ENCODE measurements around the gene LHFPL6.

The LHFPL6 gene

DNA sequence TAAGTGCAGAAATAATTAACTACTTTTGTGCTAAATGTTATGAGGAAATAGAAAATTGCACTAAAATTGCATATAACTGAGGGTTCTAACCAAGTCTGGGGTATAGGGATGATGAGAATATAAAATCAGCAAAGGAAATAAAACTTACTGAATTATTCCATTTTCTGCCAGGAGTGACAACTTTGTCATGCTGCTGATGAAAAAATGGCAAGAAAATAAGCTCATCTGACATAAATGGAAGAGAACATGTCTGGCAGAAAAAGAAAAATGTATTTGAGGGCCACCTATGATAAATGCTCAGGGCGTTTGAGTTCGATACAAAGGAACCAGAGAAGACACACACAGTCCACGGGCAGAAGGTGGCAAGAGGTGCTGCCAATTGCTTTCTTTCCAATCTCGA is 78.2 kb downstream of the LHFPL6 start:
- in situ Hi-C loops (cut with HindIII; ENCODE audit: low sequenced_read_pairs), result no loop called here
- DNase-seq (ENCODE audit: low read depth), result no peak
- TF ChIP-seq, protein P1, sequence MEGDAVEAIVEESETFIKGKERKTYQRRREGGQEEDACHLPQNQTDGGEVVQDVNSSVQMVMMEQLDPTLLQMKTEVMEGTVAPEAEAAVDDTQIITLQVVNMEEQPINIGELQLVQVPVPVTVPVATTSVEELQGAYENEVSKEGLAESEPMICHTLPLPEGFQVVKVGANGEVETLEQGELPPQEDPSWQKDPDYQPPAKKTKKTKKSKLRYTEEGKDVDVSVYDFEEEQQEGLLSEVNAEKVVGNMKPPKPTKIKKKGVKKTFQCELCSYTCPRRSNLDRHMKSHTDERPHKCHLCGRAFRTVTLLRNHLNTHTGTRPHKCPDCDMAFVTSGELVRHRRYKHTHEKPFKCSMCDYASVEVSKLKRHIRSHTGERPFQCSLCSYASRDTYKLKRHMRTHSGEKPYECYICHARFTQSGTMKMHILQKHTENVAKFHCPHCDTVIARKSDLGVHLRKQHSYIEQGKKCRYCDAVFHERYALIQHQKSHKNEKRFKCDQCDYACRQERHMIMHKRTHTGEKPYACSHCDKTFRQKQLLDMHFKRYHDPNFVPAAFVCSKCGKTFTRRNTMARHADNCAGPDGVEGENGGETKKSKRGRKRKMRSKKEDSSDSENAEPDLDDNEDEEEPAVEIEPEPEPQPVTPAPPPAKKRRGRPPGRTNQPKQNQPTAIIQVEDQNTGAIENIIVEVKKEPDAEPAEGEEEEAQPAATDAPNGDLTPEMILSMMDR (IDR thresholded peaks at IDR 0.05; ENCODE audit: low read depth, low read length, missing control alignments), result no peak
- no peak overlapping the region for H3K4me3 ChIP-seq (ENCODE audit: low read depth, low read length)

DNA sequence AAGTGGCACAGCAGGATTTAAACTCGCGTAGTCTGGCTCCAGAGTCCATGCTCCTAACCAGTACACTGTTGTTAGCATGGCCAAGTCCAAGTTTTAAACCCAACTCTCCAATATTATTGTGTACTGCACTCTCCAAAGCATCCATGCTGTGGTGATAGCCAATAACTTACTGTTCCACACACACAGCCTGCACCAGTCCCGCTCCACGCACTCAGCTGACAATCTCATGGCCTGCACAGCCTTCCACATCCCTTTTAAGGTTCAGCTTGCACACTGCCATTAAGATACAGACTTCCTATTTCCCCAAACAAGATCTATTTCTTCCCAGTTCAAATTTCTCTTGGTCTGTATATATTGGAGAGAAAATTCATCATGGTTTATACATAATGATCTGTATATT is 80.7 kb downstream of the LHFPL6 start:
- in situ Hi-C loops (cut with HindIII; ENCODE audit: low sequenced_read_pairs), result no loop called here
- TF ChIP-seq, protein P1 (IDR thresholded peaks at IDR 0.05; ENCODE audit: low read depth, low read length, missing control alignments), result no peak

DNA sequence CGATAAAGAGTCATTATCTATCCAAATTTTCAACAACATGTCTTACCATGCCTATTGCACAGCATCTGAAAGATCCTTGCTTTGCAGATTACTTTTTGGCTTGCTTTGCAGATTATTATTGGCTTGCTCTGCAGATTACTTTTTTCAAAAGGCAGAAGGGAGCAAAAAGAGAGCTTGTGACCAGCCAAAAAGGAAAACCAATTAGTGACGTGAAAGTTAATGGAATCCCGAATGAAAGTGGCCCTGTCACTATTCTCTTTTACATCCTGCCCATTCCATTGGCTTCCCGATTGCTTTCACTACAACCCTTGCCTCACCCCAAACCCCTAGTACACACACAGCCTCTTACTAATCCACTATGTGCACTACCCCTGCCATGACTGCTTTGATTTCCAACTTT is 81.3 kb downstream of the LHFPL6 start:
- no peak for DNase-seq (ENCODE audit: low read depth)
- no peak overlapping the region for H3K4me3 ChIP-seq (ENCODE audit: low read depth, low read length)
- TF ChIP-seq, protein P1 (IDR thresholded peaks at IDR 0.05; ENCODE audit: low read depth, low read length, missing control alignments), result no peak
- in situ Hi-C loops (cut with HindIII; ENCODE audit: low sequenced_read_pairs), result no loop called here

More for the DNA sequence above, 80.7 kb downstream of the LHFPL6 start:
- H3K4me3 ChIP-seq (ENCODE audit: low read depth, low read length), result no peak overlapping the region
- no peak for DNase-seq (ENCODE audit: low read depth)

DNA sequence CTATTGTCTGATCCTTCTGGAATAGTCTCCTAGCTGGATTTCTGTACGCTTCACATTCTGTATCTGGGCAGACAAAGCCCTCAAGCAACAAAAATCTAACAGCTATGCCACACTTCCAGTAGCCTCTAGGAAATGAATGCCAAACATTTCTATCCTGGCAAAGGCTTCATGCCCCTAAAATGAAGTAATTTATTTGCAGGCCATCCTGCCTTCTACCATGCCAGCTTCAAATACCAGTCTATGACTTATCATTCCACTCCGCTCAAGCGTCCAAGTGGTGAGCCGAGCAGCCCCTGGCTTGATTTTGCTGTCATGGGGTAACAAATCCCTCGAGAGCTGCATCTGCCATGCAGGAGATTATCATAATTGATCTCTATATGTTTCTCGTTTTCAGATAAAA is 86.9 kb downstream of the LHFPL6 start:
- in situ Hi-C loops (cut with HindIII; ENCODE audit: low sequenced_read_pairs), result no loop called here
- H3K4me3 ChIP-seq (ENCODE audit: low read depth, low read length), result no peak overlapping the region
- DNase-seq (ENCODE audit: low read depth), result no peak
- TF ChIP-seq, protein P1 (IDR thresholded peaks at IDR 0.05; ENCODE audit: low read depth, low read length, missing control alignments), result no peak

DNA sequence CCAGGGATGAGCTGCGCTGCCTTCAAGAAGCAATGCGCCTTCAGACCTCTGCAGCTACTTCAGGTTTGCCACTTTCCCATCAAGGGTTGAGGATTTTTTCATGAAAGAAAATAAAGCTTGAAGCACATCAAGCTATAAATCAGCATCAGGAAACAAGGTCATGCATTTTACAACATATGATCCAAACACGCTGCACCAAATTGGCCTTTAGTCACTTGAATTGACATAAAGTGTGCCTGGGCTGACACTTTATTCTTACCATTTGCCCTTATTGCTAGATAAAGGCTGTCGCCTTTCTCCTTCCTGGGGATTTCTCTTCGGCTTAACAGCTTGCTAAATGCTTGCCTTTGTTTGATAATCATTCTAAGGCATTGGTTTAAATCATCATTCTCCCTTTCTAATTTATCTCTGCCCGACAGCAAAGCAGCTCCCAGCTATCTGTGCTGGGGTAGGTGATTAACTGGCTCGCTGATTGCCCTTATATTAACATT is 87.7 kb downstream of the LHFPL6 start:
- DNase-seq (ENCODE audit: low read depth), result no peak
- TF ChIP-seq, protein P1 (IDR thresholded peaks at IDR 0.05; ENCODE audit: low read depth, low read length, missing control alignments), result no peak
- no peak overlapping the region for H3K4me3 ChIP-seq (ENCODE audit: low read depth, low read length)
- in situ Hi-C loops (cut with HindIII; ENCODE audit: low sequenced_read_pairs), result no loop called here

DNA sequence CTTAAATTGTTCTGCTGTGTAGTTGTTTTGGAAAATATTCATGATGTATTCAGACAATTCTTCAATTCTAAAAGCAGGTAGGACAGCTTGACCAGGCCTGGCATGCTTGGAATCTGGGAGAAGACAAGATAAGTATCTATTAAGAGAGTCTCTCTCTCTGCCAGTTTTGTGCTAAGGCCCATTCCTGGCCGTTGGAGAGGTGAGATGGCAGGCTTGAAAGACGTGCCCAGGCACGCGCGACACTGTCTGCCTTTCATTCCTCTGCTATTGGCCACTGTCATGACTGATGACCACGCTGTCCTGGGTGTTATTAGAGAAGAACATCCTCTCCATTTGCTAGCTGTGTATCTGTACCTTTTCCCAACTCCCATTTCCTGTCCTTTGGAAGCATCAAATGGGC is 90.3 kb downstream of the LHFPL6 start:
- TF ChIP-seq, protein P1 (IDR thresholded peaks at IDR 0.05; ENCODE audit: low read depth, low read length, missing control alignments), result no peak
- no peak for DNase-seq (ENCODE audit: low read depth)
- in situ Hi-C loops (cut with HindIII; ENCODE audit: low sequenced_read_pairs), result no loop called here
- no peak overlapping the region for H3K4me3 ChIP-seq (ENCODE audit: low read depth, low read length)

DNA sequence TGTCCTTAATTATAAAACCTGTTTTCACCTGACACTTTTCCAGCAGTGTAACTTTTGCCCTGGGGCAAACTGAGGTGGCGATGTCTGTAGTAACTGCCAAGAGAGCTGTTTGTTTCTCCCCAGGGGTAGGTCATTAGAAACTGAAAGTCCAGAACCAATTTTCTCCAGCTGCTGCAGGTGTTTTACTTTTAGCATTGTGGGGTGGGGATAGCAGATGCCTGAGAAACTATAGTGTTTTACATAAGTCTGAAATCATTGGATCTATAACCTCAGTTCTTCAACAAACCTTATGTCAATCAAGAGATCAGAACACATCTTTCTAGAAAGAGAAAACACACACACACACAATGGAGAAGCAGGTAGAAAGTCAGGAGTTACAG is 92.7 kb downstream of the LHFPL6 start:
- H3K4me3 ChIP-seq (ENCODE audit: low read depth, low read length), result no peak overlapping the region
- in situ Hi-C loops (cut with HindIII; ENCODE audit: low sequenced_read_pairs), result no loop called here
- TF ChIP-seq, protein P1 (IDR thresholded peaks at IDR 0.05; ENCODE audit: low read depth, low read length, missing control alignments), result no peak
- no peak for DNase-seq (ENCODE audit: low read depth)

Data from astrocyte of the cerebellum (primary cell).